ENCODE data around the gene ZC3H14.
"Not testable (repeated sequence)": the region's sequence is repeated elsewhere in the genome, so short reads cannot be mapped to it uniquely, and the experiment has no call there.

The ZC3H14 gene

GRCh38 chr14:88562831-88563686 is at the start of gene ZC3H14:
Gene ZC3H14 (plus strand): TSS chr14:88563037. CDS start chr14:88563134, 97 bp downstream.
- in situ Hi-C loops (cut with MboI; ENCODE audit: low sequenced_read_pairs): no loop called here

- in situ Hi-C loops (cut with MboI; ENCODE audit: low sequenced_read_pairs): no loop called here
Observed at GRCh38 chr14:88515499-88516221, 47.2 kb upstream of the ZC3H14 start.

- in situ Hi-C loops (cut with MboI; ENCODE audit: low sequenced_read_pairs): no loop called here
Observed at GRCh38 chr14:88516861-88517357, 45.9 kb upstream of the ZC3H14 start.

DNA sequence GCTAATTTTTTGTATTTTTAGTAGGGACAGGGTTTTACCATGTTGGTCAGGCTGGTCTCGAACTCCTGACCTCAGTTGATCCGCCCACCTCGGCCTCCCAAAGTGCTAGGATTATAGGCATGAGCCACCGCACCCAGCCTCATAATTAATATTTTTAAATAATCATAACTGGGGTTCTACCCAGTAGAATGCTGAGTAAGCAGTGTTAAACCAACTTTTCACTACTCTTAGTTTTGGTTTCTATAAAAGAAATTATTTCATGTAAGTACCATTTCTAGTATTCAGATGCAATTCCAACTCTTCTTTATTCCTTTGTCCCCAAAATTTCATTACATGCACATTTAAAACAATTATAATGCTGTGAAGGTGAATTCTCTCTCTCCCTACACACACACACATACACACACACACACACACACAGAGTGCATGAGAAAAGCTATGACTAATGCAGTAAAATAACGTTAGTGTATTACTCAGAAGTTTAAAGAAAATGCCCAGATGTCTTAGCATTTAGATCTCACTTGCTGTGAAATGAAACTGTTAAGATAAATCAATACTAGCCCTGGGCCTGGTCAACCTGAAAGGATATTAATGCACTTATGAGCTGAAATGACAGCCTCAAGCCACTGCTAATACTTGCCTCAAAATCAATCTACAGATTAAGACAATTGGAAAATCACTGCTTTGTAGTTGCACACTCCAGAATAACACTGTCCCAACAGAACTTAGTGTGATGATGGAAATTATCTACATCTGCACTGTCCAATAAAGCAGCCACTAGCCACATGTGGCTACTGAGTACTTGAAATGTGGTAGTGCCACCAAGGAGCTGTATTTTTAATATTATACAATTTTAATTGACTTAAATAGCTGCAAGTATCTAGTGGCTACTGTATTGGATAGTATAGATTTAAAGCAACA is 44.0 kb upstream of the ZC3H14 start:
- in situ Hi-C loops (cut with MboI; ENCODE audit: low sequenced_read_pairs): no loop called here

- in situ Hi-C loops (cut with MboI; ENCODE audit: low sequenced_read_pairs): no loop called here
Observed at GRCh38 chr14:88519907-88520306, 42.9 kb upstream of the ZC3H14 start.

DNA sequence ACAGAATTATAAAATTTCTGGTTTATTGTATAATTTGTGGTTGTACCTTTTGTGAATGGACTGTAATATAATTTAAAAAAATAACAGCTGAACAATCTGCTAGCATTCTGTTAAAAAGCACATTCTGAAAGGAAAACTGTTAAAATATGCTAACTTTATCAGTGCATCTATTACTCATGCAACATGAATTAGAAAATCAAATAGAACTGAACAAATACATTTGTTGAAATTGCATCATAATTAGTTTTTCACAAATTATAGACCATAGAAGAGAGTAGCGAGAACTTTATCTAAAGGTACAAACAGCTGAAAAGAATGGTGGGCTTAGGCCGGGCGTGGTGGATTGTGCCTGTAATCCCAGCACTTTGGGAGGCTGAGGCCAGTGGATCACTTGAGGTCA is 41.0 kb upstream of the ZC3H14 start:
- in situ Hi-C loops (cut with MboI; ENCODE audit: low sequenced_read_pairs): no loop called here

GRCh38 chr14:88522393-88522792 is 40.4 kb upstream of the ZC3H14 start:
- in situ Hi-C loops (cut with MboI; ENCODE audit: low sequenced_read_pairs): no loop called here

GRCh38 chr14:88529889-88530288 is 32.9 kb upstream of the ZC3H14 start:
- in situ Hi-C loops (cut with MboI; ENCODE audit: low sequenced_read_pairs): not testable (repeated sequence)

GRCh38 chr14:88533064-88533602 is 29.7 kb upstream of the ZC3H14 start:
- in situ Hi-C loops (cut with MboI; ENCODE audit: low sequenced_read_pairs): no loop called here

DNA sequence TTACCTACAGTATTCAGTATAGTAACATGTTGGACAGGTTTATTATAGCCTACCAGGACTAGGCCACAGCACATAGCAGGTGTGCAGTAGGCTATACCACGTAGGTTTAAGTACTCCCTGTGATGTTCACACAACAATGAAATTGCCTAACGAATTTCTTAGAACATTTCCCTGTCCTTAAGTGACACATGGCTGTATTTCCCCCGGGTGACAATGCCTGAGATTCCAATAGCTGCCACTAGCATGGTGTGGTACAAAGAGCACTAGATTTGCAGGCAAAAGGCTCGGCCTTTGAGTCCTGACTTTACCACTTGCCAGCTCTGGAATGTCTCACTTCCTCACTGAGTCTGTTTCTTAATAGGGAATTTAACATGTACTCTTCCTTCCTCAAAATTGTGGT is 27.7 kb upstream of the ZC3H14 start:
- in situ Hi-C loops (cut with MboI; ENCODE audit: low sequenced_read_pairs): no loop called here

DNA sequence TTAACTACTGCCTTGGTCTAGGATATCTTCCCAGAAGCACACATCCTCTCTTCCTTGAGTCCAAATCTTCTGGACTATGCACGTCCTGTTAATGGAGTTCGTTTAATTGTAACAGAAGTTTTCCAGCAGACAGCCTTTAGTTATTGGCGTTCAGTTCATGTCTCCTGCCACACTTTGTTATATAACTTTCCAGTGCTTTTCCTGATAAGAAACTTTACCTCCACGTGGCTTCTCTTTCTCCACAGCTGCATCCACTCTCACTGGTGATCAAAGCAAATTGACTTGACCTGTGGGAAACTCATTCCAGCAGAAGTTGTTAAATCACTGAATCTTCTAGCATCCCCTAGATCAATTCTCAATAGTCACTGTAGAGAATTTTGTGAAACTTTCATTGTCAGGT is 27.0 kb upstream of the ZC3H14 start:
- in situ Hi-C loops (cut with MboI; ENCODE audit: low sequenced_read_pairs): no loop called here

DNA sequence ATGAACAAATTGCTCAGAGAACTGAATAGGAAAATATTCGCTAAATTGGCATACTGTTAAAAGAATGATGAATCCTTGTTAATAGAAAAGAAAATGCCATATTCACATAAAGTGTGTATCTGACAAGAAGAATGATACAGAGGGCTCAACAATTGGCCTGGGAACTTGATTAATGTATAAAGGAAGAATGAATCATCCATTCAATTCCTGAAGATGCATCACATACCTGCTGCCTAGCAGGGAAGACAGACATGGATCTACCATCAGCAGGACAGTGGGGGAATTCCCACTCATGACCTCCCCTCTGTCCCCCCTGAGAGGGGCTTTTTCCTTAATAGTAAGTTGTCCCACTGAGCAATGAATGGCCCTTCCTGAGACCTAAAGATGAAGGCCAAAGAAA is 21.5 kb upstream of the ZC3H14 start:
- in situ Hi-C loops (cut with MboI; ENCODE audit: low sequenced_read_pairs): no loop called here

DNA sequence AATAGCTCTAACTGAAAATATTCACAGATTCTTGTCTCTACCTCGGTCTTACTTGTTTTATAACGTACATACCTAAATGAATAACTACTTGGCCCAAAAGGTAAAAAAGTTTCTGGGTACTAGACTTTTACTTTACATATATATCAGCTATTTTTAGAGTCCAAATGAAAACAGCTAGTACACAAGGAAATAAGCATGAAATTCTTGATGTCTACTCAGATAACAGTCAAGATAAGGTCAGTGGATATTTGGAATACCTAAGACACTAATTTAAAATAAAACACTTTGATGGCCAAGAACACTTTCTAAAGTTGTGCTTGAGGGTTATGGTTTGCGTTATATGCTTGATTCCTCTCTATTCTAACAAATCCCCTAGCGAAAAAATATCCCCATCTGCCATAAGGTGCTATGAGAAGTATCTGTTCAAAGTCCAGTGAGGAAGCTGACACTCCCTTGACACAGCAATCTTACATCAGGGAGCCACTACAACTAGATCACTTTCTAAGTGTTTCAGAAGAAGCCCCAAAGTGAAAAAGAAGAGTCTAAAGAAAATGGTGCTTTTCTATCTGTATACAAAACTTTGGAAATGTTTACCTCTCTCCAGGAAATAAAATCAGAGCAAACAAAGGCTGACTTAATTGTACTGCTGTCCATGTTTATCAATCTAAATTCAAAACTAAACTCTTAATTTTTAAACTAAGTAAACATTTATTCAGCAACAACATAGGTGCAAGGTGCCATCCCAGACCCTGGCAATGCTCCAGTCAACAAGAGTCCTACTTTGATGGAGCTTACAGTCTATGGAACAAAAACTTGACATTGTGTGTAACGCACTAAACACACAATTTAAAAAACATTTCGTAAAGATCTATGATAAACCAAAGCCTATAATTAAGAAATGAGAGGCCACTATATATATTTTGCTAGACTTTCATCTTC is 19.7 kb upstream of the ZC3H14 start:
- in situ Hi-C loops (cut with MboI; ENCODE audit: low sequenced_read_pairs): no loop called here

- in situ Hi-C loops (cut with MboI; ENCODE audit: low sequenced_read_pairs): no loop called here
Observed at GRCh38 chr14:88545256-88545655, 17.6 kb upstream of the ZC3H14 start.

- in situ Hi-C loops (cut with MboI; ENCODE audit: low sequenced_read_pairs): no loop called here
Observed at GRCh38 chr14:88546621-88547385, 16.0 kb upstream of the ZC3H14 start.

- in situ Hi-C loops (cut with MboI; ENCODE audit: low sequenced_read_pairs): no loop called here
Observed at GRCh38 chr14:88547386-88547780, 15.5 kb upstream of the ZC3H14 start.

- in situ Hi-C loops (cut with MboI; ENCODE audit: low sequenced_read_pairs): no loop called here
Observed at GRCh38 chr14:88550078-88550477, 12.8 kb upstream of the ZC3H14 start.

GRCh38 chr14:88551094-88551870 is 11.6 kb upstream of the ZC3H14 start:
- in situ Hi-C loops (cut with MboI; ENCODE audit: low sequenced_read_pairs): no loop called here

Measured in HL-60/S4 treated with phorbol 12-myristate 13-acetate at 8.2 ng/mL for 4 days and 3 days (cell line).